ENCODE measurements around the gene IL32. TPM values are rescaled to one million over a fixed set of nuclear protein-coding genes. Genes with fewer than 3 reads are reported as not detected.

The IL32 gene
- total and polyA plus RNA-seq, 9 of the 15 experiments (the other 6 are each of a cell fraction or from before 2014, with no cell fraction given) = 0.21 to 2.2 (median 0.37) TPM; not detected in 3

DNA sequence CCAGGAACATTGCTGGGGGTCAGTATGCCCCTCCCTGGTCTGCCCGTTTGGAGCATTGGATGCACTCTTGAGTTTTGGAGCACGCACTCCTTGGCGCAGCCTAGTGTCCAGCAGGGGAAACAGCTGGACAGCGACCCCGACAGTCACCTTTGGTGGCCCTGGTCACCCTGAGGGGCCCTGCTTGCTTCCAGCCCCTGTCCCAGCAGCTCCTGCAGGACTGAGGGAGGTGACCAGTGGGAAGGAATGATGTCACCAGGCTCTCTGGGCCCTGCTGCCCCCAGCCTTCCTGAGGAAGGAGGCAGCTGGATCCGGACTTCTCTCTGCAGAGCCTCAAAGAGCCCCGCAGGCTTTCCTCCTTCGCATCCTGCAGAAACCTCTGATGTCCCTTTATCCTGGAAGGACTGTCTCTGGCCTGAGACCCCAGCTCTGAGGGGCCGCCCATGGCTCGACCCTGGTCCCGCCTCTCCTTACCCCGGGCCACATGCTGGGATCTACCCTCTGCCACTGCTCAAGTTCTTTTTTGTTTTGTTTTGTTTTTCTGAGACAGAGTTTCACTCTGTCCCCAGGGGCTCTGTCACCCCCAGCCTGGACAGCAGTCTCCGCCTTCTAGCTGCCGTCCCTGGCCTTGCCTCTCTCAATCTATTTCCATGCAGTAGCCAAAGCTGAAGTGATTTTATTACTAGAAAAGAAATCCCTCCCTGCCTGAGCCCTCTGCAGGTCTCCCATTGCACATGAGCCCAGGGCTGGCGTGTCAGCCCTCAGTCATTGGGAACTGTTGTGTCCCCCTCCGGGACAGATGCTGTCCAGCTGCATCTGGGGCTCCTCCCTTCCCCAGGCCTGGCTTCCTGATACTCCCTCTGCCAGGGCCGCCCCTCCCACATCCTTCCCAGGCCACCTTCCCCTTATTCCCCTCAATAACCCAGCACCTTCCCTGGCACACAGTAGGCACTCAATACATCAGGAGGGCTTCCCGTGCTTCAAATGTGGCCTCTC, 22.1 kb downstream of the IL32 start:
- 44% methylated on average over 15 of the region's 18 CpGs for WGBS (ENCODE audit: insufficient coverage, low coverage, missing lambda C conversion rate)
- ChIA-PET CTCF (ENCODE audit: low intra/inter-chr PET ratio) (no interaction called here), POLR2A (interaction anchor here (0.7 to 1.1 kb wide), 3 partner anchors 11 to 42 kb away, joined by 3 to 5 read pairs (median 4); no protein-coding TSS in a partner anchor)
- Histone ChIP-seq H3K27ac (ENCODE audit: extremely low read depth, low read depth, low read length) (no peak overlapping the region), H3K27me3 (ENCODE audit: control insufficient read depth in 2 of 2, insufficient read depth in 2 of 2, low read length in 2 of 2) (peaks cover 2 to 22% of the 10 kb centered on the region in 2 experiments; a peak in 3 of 5 replicates), H3K9me3 (replicated peaks; ENCODE audit: control insufficient read depth, insufficient read depth, low read depth, low read length) (no peaks in the 10 kb centered on the region), H3K4me1 (replicated peaks in 1 of 2; ENCODE audit: control insufficient read depth in 2 of 2, insufficient read depth in 2 of 2, low read length in 2 of 2) (peaks cover 19 to 61% of the 10 kb centered on the region in 2 experiments), H3K4me3 (no peak overlapping the region), H3K4me2 (ENCODE audit: insufficient read depth, low read length) (0 out of 2 replicates have a peak overlapping the region, but pooled peaks have one; percentile 7), H3K9me1 (ENCODE audit: control insufficient read depth, insufficient read depth, low read length) (no peaks in the 10 kb centered on the region), H4K20me1 (replicated peaks; ENCODE audit: control insufficient read depth, insufficient read depth, low read length) (no peaks in the 10 kb centered on the region), H2AFZ (ENCODE audit: low read depth, low read length) (peak overlapping the region; percentile 82), H3K9ac (ENCODE audit: insufficient read depth in 1 of 2, low read depth in 2 of 2, low read length in 2 of 2) (peak overlapping the region in 1 of 2 experiments; percentile 84; a peak in 2 of 4 replicates), H3K79me2 (ENCODE audit: control insufficient read depth, insufficient read depth, low read length) (no peaks in the 10 kb centered on the region), H3K36me3 (ENCODE audit: control insufficient read depth, insufficient read depth, low read length) (no peaks in the 10 kb centered on the region)
- ATAC-seq (peak; percentile 92), DNase-seq (ENCODE audit: extremely low read depth in 1 of 4, low spot score in 3 of 4) (peak; percentile 38 to 54 (median 50)), FAIRE-seq (no peak)
- BruUV-seq (replicated peaks) = no TSS peak
- in situ Hi-C loops (cut with MboI) = no loop called here
- intact Hi-C loops (cut with micrococcal nuclease) = loop anchor here (1.0 kb wide), 1 partner anchor 28 kb away; no protein-coding TSS in a partner anchor
- TF ChIP-seq EZH2 (IDR thresholded peaks at IDR 0.05; ENCODE audit: borderline replicate concordance, low read depth, low read length) (no peak), DACH1 (IDR thresholded peaks at IDR 0.05; ENCODE audit: partially characterized antibody) (no peak), ZNF76 (CRISPR knock-in tag; IDR thresholded peaks at IDR 0.05; ENCODE audit: borderline replicate concordance) (no peak), ATF7 (IDR thresholded peaks at IDR 0.05) (peak; percentile 12; the same call in 1 of the 2 replicates), CBX1 (IDR thresholded peaks at IDR 0.05; ENCODE audit: low read depth) (no peak), TFAP4 (CRISPR knock-in tag; IDR thresholded peaks at IDR 0.05; ENCODE audit: borderline replicate concordance) (peak; percentile 69; the same call in 1 of the 2 replicates), ATF3 (IDR thresholded peaks at IDR 0.05) (peak; percentile 12; the same call in 1 of the 2 replicates), ATF3 (CRISPR knock-in tag; conservative IDR thresholded peaks at IDR 0.05) (no peak), ZKSCAN1 (IDR thresholded peaks at IDR 0.05; ENCODE audit: low read depth, low read length) (0 out of 2 replicates have a peak, but pooled peaks have one; percentile 47), PRMT5 (CRISPR knock-in tag; IDR thresholded peaks at IDR 0.05) (no peak), MAZ (CRISPR knock-in tag; conservative IDR thresholded peaks at IDR 0.05 in 1 of 2, IDR thresholded peaks at IDR 0.05 in 1 of 2) (peak in 1 of 2 experiments; percentile 22; a peak in 1 of 4 replicates), RB1 (IDR thresholded peaks at IDR 0.05; ENCODE audit: low read depth) (peak; percentile 30; the same call in 1 of the 2 replicates), FOXP1 (CRISPR knock-in tag; IDR thresholded peaks at IDR 0.05) (no peak), ILK (tag; IDR thresholded peaks at IDR 0.05; ENCODE audit: borderline replicate concordance, low read depth) (no peak), MCM2 (IDR thresholded peaks at IDR 0.05; ENCODE audit: low read depth) (no peak), RAD21 (CRISPR knock-in tag; conservative IDR thresholded peaks at IDR 0.05 in 1 of 2, IDR thresholded peaks at IDR 0.05 in 1 of 2) (peak; percentile 41 to 65)
- TF ChIP-seq, protein P1, sequence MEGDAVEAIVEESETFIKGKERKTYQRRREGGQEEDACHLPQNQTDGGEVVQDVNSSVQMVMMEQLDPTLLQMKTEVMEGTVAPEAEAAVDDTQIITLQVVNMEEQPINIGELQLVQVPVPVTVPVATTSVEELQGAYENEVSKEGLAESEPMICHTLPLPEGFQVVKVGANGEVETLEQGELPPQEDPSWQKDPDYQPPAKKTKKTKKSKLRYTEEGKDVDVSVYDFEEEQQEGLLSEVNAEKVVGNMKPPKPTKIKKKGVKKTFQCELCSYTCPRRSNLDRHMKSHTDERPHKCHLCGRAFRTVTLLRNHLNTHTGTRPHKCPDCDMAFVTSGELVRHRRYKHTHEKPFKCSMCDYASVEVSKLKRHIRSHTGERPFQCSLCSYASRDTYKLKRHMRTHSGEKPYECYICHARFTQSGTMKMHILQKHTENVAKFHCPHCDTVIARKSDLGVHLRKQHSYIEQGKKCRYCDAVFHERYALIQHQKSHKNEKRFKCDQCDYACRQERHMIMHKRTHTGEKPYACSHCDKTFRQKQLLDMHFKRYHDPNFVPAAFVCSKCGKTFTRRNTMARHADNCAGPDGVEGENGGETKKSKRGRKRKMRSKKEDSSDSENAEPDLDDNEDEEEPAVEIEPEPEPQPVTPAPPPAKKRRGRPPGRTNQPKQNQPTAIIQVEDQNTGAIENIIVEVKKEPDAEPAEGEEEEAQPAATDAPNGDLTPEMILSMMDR (IDR thresholded peaks at IDR 0.05 in 2 of 3, conservative IDR thresholded peaks at IDR 0.05 in 1 of 3; ENCODE audit: insufficient read depth in 2 of 3, low read depth in 1 of 3, low read length in 3 of 3) = peak; percentile 70 to 76 (median 72)
